Measurements from ENCODE around the gene HOGA1.

HOGA1 gene

GRCh38 chr10:97539523-97540200 is 44.5 kb upstream of the HOGA1 start:
- no peak for TF ChIP-seq CTCF (IDR thresholded peaks at IDR 0.05)
- DNase-seq: peak; percentile 45
- H3K9me3 Mint-ChIP-seq: no peaks in the 10 kb centered on the region
- peaks cover 77% of the 10 kb centered on the region for H3K4me1 Mint-ChIP-seq
- no peaks in the 10 kb centered on the region for H3K36me3 Mint-ChIP-seq (ENCODE audit: low read depth)
- peak overlapping the region; percentile 16 for H3K4me3 Mint-ChIP-seq
- peaks cover under 1% of the 10 kb centered on the region for H3K27me3 Mint-ChIP-seq (ENCODE audit: low read depth, poor library complexity)
- H3K27ac Mint-ChIP-seq: peak overlapping the region; percentile 91

DNA sequence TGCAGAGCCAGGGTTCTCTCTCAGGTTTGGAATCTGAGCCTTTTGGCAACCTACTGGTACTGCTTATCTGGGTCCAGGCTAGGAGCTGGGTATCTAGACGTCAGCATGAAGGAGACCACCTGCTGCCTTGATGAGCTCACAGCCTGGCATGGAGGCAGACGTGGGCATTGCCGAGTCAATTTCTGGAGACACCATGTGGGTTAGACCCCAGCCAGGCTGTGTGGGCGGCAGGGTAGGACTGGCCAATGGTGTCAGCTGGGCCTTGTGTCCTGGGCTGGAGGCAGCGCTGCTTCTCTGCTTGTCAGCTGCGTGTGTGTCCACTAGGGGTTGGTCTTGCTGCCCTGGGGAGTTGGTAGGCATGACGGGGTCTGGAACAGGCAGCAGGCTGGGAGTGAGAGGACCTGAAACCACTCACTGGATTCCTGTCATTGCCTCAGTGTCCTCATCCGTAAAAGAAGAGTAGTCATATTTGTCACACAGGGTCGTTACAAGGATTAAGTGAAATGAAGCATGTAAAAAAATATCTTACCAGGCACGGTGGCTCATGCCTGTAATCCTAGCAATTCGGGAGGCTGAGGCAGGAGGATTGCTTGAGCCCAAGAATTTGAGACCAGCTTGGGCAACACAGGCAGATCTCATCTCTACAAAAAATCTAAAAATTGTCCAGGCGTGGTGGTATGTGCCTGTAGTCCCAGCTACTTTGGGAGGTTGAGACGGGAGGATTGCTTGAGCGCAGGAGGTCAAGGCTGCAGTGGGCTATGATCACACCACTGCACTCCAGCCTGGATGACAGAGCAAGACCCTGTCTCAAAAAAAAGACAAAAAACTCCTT is 43.3 kb upstream of the HOGA1 start:
- no peak for DNase-seq
- Mint-ChIP-seq H3K27ac (no peak overlapping the region), H3K4me1 (peaks cover 82% of the 10 kb centered on the region), H3K4me3 (no peak overlapping the region), H3K9me3 (no peaks in the 10 kb centered on the region), H3K27me3 (ENCODE audit: low read depth, poor library complexity) (peaks cover 5% of the 10 kb centered on the region), H3K36me3 (ENCODE audit: low read depth) (no peaks in the 10 kb centered on the region)
- TF ChIP-seq CTCF (IDR thresholded peaks at IDR 0.05): no peak

DNA sequence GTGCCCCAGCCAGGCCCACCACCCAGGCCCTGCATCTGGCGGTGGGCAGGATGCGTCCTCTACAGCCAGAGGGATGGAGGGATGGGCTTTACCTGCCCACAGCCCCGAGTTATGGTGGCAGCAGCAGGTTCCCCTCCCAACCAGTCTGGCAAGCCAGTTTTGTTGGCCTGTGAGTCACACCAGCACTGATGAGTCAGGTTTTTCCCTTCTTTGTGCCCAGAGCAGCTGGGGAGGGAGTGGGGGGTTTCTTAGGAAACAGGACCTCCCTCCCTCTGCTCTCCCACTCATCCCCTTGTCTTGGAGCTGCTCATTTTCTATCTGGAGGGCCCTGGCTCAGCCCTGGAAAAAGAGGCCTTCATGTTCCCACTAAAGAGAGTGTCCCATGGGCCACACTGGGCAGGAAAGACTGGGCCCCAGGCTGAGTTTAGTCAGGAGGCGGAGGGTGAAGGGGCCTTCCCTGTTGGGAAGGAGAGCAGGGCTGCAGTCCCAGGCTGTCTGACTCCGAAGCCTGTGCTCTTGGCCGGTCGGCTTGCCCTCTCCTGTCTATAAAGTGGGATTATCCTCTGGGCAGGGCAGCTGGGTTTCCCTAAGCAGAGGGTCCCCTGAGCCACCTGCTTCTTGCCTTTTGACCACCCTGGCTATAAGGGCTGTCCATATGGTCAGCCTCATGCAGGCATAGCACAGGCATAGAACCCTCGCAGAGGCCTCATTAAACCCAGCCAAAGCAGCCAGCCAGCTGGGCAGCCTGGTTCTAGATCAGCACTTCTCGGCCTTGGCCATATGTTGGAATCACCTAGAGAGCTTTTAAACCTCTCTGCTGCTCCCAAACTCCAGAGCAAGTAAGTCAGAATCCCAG is 41.8 kb upstream of the HOGA1 start:
- Mint-ChIP-seq H3K4me3 (peak overlapping the region; percentile 54), H3K27me3 (ENCODE audit: low read depth, poor library complexity) (peaks cover 5% of the 10 kb centered on the region), H3K27ac (peak overlapping the region; percentile 96), H3K36me3 (ENCODE audit: low read depth) (no peaks in the 10 kb centered on the region), H3K9me3 (no peaks in the 10 kb centered on the region), H3K4me1 (peaks cover 83% of the 10 kb centered on the region)
- DNase-seq: no peak
- TF ChIP-seq CTCF (IDR thresholded peaks at IDR 0.05): no peak

DNA sequence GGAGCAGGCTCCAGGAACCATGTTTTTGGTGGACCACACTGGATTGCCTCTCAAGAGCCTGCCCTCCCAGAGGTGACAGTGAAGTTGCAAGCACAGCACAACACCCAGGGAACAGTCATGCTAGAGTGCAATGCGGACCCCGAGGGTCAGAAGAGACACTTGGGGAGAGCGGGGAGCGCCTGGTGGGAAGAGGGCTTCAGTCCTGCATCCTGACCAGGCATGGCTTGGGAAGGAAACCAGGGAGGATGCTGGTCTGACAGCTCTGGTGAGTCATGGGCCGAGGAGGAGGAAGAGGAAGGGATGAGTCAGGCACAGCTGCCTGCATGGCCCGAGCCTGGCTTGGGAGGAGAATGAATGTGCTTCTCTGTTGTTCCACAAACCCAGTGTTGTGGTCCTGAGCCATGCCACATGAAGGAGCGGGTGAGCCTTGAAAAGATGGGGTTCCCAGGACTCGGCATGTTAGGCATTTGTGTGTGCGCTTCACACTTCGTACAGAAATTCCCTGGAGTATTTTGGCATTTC is 41.1 kb upstream of the HOGA1 start:
- Mint-ChIP-seq H3K27me3 (ENCODE audit: low read depth, poor library complexity) (peaks cover 5% of the 10 kb centered on the region), H3K9me3 (no peaks in the 10 kb centered on the region), H3K27ac (peak overlapping the region; percentile 56), H3K4me3 (peak overlapping the region; percentile 54), H3K4me1 (peaks cover 90% of the 10 kb centered on the region), H3K36me3 (ENCODE audit: low read depth) (no peaks in the 10 kb centered on the region)
- no peak for DNase-seq
- no peak for TF ChIP-seq CTCF (IDR thresholded peaks at IDR 0.05)

DNA sequence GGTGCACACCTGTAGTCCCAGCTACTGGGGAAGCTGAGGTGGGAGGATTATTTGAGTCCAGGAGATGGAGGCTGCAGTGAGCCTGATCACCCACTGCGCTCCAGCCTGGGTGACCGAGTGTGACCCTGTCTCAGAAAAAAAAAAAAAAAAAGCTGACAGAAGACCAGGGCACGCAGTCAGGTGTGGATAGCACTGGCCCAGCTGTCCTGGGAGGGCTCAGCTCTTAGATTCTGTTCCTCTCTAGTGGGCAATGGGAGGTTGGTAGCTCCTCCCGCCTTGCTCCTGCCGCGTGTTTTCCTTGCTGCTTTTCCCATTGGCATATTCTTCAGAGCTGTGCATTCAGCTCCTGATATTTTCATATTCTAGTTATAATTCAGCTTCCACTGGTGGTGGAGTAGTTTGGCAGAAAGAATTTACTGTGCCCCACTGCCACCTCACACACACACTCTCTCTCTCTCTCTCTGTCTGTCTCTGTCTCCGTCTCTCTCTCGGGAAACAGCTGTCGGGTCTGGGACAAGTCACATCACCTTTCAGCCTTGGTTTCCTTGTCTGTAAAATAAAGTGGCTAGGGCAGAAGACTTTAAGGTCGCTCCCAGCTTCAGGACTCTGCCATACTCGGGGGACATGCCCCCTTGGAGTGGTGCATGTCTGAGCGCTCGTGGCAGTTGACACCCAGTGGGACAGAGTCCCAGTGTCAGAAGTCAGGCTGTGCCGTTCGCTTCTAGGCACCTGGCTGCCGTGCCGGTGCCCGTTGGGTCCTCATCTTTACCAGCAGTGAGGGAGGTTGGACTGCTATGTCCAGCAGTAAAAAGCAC is 37.5 kb upstream of the HOGA1 start:
- H3K36me3 Mint-ChIP-seq (ENCODE audit: low read depth): no peaks in the 10 kb centered on the region
- H3K27ac Mint-ChIP-seq: peak overlapping the region; percentile 93
- DNase-seq: no peak
- H3K27me3 Mint-ChIP-seq (ENCODE audit: low read depth, poor library complexity): peaks cover 5% of the 10 kb centered on the region
- no peaks in the 10 kb centered on the region for H3K9me3 Mint-ChIP-seq
- peak overlapping the region; percentile 11 for H3K4me3 Mint-ChIP-seq
- H3K4me1 Mint-ChIP-seq: peaks cover 95% of the 10 kb centered on the region
- no peak for TF ChIP-seq CTCF (IDR thresholded peaks at IDR 0.05)

All from nephron progenitor cell (in vitro differentiated cells).